Measurements from ENCODE around the gene DAB2IP. TPM values are rescaled to one million over a fixed set of nuclear protein-coding genes. Genes with fewer than 3 reads are reported as not detected.

The DAB2IP gene
- total RNA-seq, 1 experiment from 2014 or later = 46.7 TPM

DNA sequence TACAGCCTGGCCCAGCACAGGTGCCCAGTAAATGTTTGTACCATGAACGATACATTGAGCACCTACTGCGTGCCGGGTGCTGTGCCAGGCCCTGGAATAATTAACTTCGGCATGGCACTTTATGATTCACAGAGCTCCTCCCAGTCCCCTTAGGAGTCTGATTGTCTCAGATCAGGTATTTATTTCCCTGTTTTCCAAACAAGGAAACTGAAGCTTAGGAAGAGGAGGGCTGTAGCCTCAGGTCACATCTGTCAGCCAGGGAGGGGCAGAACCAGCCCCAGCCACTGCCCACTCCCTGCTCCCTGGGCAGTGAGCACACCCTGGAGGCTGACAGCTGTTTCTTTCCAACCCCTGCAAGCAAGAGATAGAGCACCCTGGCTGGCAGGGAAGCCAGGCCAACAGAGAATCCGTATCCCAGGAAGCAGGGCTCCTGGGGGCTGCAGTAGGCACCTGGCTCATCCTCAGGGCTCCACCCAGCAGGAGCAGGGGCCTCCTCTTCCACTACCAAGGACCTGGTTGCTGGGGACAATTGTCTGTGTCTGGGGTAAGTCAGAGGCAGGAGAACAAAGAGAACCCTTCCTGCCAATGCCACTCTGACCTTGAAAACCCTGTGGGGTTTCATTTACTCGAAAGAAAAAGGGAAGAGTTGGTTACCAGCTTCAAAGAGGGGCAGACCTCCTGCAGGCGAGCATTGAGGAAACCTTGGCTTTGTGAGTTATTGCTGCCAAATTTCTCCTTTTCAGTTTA is 69.0 kb downstream of the DAB2IP start:
- H3K27me3 ChIP-seq (ENCODE audit: insufficient read depth, low read depth) = no peaks in the 10 kb centered on the region
- DNase-seq = peak; percentile 80 to 88
- no TSS peak for BruUV-seq (replicated peaks)
- no peaks in the 10 kb centered on the region for H3K9me2 ChIP-seq (ENCODE audit: insufficient read depth)
- H3K36me3 ChIP-seq (ENCODE audit: low read depth) = no peaks in the 10 kb centered on the region
- ChIA-PET POLR2A (ENCODE audit: unreplicated experiment) (interaction anchor here (0.5 to 0.6 kb wide), 4 partner anchors 16 to 176 kb away, joined by 3 to 6 read pairs (median 4); no protein-coding TSS in a partner anchor), CTCF (interaction anchor here (0.6 to 1.5 kb wide), 12 partner anchors 15 to 210 kb away, joined by 3 to 16 read pairs (median 4); no protein-coding TSS in a partner anchor)
- 0 out of 2 replicates have a peak overlapping the region, but pooled peaks have one; percentile 14 for H3K27ac ChIP-seq
- intact Hi-C loops (cut with micrococcal nuclease; ENCODE audit: unreplicated experiment) = loop anchor here (1.0 to 2.0 kb wide), 4 partner anchors 15 to 174 kb away; no protein-coding TSS in a partner anchor
- no peak for TF ChIP-seq EZH2 (IDR thresholded peaks at IDR 0.05; ENCODE audit: low read depth)
- TF ChIP-seq, protein P1, sequence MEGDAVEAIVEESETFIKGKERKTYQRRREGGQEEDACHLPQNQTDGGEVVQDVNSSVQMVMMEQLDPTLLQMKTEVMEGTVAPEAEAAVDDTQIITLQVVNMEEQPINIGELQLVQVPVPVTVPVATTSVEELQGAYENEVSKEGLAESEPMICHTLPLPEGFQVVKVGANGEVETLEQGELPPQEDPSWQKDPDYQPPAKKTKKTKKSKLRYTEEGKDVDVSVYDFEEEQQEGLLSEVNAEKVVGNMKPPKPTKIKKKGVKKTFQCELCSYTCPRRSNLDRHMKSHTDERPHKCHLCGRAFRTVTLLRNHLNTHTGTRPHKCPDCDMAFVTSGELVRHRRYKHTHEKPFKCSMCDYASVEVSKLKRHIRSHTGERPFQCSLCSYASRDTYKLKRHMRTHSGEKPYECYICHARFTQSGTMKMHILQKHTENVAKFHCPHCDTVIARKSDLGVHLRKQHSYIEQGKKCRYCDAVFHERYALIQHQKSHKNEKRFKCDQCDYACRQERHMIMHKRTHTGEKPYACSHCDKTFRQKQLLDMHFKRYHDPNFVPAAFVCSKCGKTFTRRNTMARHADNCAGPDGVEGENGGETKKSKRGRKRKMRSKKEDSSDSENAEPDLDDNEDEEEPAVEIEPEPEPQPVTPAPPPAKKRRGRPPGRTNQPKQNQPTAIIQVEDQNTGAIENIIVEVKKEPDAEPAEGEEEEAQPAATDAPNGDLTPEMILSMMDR (conservative IDR thresholded peaks at IDR 0.05) = peak; percentile 42; the same call in 1 of the 2 replicates
- no peaks in the 10 kb centered on the region for H3K9me3 ChIP-seq (ENCODE audit: insufficient read depth, low read depth)
- H3K4me3 ChIP-seq = no peak overlapping the region
- peaks cover 15% of the 10 kb centered on the region for H3K4me1 ChIP-seq (replicated peaks; ENCODE audit: insufficient read depth)
- no peak overlapping the region for H2AFZ ChIP-seq
- H3K79me2 ChIP-seq (ENCODE audit: low read depth) = no peaks in the 10 kb centered on the region
- H4K20me1 ChIP-seq (ENCODE audit: insufficient read depth) = no peaks in the 10 kb centered on the region
- H3K4me2 ChIP-seq = no peak overlapping the region
- H3F3A ChIP-seq (ENCODE audit: insufficient read depth, low read depth) = peaks cover 12% of the 10 kb centered on the region; the same call in 1 of the 2 replicates

DNA sequence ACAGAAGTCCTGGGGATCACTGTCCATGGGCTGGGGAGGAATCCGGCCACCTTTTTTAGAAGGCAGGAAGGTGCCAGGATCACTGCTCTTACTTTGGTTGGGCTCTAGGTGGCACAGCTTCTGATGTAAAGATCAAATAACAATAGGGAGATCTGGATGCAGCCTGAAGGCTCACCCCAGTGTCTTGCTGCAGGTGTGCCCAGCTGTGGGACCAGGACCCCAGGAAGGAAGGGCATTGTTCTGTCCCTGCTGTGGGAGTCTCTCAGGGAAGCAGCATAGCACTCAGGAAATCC is 69.6 kb downstream of the DAB2IP start:
- Histone ChIP-seq H4K20me1 (ENCODE audit: insufficient read depth) (no peaks in the 10 kb centered on the region), H3K79me2 (ENCODE audit: low read depth) (no peaks in the 10 kb centered on the region)
- no TSS peak for BruUV-seq (replicated peaks)

DNA sequence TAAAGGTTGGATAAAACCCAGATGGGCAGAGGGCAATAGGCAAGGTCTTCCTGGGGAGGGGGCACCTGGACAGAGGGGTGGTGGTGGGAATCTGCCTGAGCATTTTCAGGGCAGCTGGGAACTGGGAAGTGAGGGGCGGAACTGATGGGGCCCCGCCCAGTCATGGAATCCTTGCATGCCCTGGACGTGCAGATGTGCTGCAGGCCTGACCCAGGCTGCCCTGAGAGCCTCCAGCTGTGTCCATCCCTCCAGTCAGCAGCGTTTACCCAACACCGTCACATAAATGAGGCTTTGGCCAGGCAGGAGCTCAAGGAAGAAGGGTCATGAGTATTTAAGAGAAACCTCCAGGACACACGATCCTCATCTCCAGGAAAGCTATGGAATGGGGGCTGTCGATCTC is 70.3 kb downstream of the DAB2IP start:
- BruUV-seq (replicated peaks) = no TSS peak
- no peak overlapping the region for H3K4me3 ChIP-seq
- H3F3A ChIP-seq (ENCODE audit: insufficient read depth, low read depth) = peaks cover 12% of the 10 kb centered on the region; the same call in 1 of the 2 replicates
- DNase-seq = no peak
- CTCF ChIA-PET = interaction anchor here (1.4 kb wide), 1 partner anchor 24 kb away, joined by 3 read pairs; no protein-coding TSS in a partner anchor
- H3K36me3 ChIP-seq (ENCODE audit: low read depth) = no peaks in the 10 kb centered on the region
- no peak overlapping the region for H3K27ac ChIP-seq
- no peaks in the 10 kb centered on the region for H3K27me3 ChIP-seq (ENCODE audit: insufficient read depth, low read depth)
- peaks cover 15% of the 10 kb centered on the region for H3K4me1 ChIP-seq (replicated peaks; ENCODE audit: insufficient read depth)
- no peak overlapping the region for H3K4me2 ChIP-seq
- H3K79me2 ChIP-seq (ENCODE audit: low read depth) = no peaks in the 10 kb centered on the region
- H4K20me1 ChIP-seq (ENCODE audit: insufficient read depth) = no peaks in the 10 kb centered on the region
- H3K9me2 ChIP-seq (ENCODE audit: insufficient read depth) = no peaks in the 10 kb centered on the region
- H2AFZ ChIP-seq = no peak overlapping the region
- POLR2A ChIA-PET (ENCODE audit: unreplicated experiment) = interaction anchor here (0.5 to 0.8 kb wide), 3 partner anchors 21 to 112 kb away, joined by 3 to 5 read pairs (median 3); no protein-coding TSS in a partner anchor
- intact Hi-C loops (cut with micrococcal nuclease; ENCODE audit: unreplicated experiment) = loop anchor here (2.0 kb wide), 1 partner anchor 21 kb away; no protein-coding TSS in a partner anchor
- no peaks in the 10 kb centered on the region for H3K9me3 ChIP-seq (ENCODE audit: insufficient read depth, low read depth)
- no peak for TF ChIP-seq EZH2 (IDR thresholded peaks at IDR 0.05; ENCODE audit: low read depth)
- TF ChIP-seq, protein P1 (conservative IDR thresholded peaks at IDR 0.05) = no peak

More for the DNA sequence above, 69.6 kb downstream of the DAB2IP start:
- ChIA-PET POLR2A (ENCODE audit: unreplicated experiment) (no interaction called here), CTCF (interaction anchor here (1.3 to 1.5 kb wide), 3 partner anchors 14 to 23 kb away, joined by 3 to 6 read pairs (median 3); no protein-coding TSS in a partner anchor)
- H3K4me2 ChIP-seq = no peak overlapping the region
- H3K4me3 ChIP-seq = no peak overlapping the region
- no peaks in the 10 kb centered on the region for H3K27me3 ChIP-seq (ENCODE audit: insufficient read depth, low read depth)
- H3K9me3 ChIP-seq (ENCODE audit: insufficient read depth, low read depth) = no peaks in the 10 kb centered on the region
- intact Hi-C loops (cut with micrococcal nuclease; ENCODE audit: unreplicated experiment) = loop anchor here (2.0 kb wide), 1 partner anchor 22 kb away; no protein-coding TSS in a partner anchor
- TF ChIP-seq EZH2 (IDR thresholded peaks at IDR 0.05; ENCODE audit: low read depth) = no peak
- TF ChIP-seq, protein P1 (conservative IDR thresholded peaks at IDR 0.05) = peak; percentile 20; the same call in 1 of the 2 replicates
- H3K27ac ChIP-seq = no peak overlapping the region
- no peaks in the 10 kb centered on the region for H3K9me2 ChIP-seq (ENCODE audit: insufficient read depth)
- peaks cover 12% of the 10 kb centered on the region; the same call in 1 of the 2 replicates for H3F3A ChIP-seq (ENCODE audit: insufficient read depth, low read depth)
- H2AFZ ChIP-seq = no peak overlapping the region
- H3K4me1 ChIP-seq (replicated peaks; ENCODE audit: insufficient read depth) = peaks cover 15% of the 10 kb centered on the region
- no peak for DNase-seq
- H3K36me3 ChIP-seq (ENCODE audit: low read depth) = no peaks in the 10 kb centered on the region

All from PC-9 (cell line).